ENCODE data around the gene SACM1L.

The SACM1L gene, protein sequence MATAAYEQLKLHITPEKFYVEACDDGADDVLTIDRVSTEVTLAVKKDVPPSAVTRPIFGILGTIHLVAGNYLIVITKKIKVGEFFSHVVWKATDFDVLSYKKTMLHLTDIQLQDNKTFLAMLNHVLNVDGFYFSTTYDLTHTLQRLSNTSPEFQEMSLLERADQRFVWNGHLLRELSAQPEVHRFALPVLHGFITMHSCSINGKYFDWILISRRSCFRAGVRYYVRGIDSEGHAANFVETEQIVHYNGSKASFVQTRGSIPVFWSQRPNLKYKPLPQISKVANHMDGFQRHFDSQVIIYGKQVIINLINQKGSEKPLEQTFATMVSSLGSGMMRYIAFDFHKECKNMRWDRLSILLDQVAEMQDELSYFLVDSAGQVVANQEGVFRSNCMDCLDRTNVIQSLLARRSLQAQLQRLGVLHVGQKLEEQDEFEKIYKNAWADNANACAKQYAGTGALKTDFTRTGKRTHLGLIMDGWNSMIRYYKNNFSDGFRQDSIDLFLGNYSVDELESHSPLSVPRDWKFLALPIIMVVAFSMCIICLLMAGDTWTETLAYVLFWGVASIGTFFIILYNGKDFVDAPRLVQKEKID

DNA sequence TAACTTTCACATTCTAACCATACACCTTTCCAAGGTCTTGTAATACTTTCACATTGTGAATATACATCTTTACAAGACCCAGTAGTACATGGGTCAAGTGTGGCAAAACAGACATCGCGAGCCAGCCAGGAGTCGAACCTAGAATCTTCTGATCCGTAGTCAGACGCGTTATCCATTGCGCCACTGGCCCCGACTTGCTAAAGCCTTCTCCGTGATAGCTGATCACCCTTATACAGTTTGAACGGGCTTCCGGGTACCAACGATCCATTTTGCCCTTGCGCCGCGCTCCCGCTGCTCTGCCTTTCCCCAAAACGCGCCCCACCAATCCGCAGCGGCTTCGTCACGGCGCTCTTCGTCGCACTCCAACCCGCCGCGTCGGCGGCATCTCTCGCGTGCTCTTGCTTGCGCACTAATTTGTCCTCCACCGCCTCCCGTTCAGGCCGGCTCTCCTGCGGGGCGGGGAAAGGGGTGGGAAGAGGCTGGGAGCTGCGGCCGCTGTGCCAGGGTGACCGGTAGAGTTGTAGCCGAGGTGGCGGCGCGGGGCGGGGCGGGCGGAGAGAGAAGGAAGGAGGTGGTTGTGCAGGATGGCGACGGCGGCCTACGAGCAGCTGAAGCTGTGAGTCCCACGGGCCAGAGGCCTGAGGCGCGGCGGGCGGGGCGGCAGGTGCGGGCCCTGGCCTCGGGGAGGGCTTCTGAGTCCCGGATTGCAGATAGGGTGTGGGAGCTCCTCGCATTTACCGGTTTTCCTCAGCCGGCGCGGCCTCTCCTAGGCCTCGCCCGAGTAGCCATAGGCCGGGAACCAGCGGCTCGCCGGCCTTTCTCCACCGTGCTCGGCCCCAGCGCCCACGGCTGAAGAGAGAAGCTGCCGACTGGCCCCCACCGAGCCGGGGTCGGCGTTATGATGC lies at the start of gene SACM1L:
Gene SACM1L, plus strand, starts transcription at position 515 of the 905 bp plus-strand sequence. Its CDS starts 70 bp downstream, at position 585.
- H3K4me3 ChIP-seq (ENCODE audit: low read length in 2 of 2) = peak within 1 kb of the TSS; percentile 88 to 91
- H3K36me3 ChIP-seq (ENCODE audit: control insufficient read depth in 2 of 2, insufficient read depth in 2 of 2, low read length in 2 of 2) = peaks cover 6 to 12% of the 10 kb centered on the region in 2 donors
- H3K9me3 ChIP-seq (ENCODE audit: control insufficient read depth in 2 of 2, low read length in 2 of 2) = no peaks in the 10 kb centered on the region
- H3K4me1 ChIP-seq (ENCODE audit: control insufficient read depth in 2 of 2, insufficient read depth in 2 of 2, low read length in 2 of 2) = peaks cover 25 to 34% of the 10 kb centered on the region in 2 donors
- H3K27ac ChIP-seq (ENCODE audit: low read depth in 2 of 2, low read length in 2 of 2) = peak within 1 kb of the TSS; percentile 91 to 93
- no peaks in the 10 kb centered on the region for H3K27me3 ChIP-seq (ENCODE audit: control insufficient read depth in 2 of 2, insufficient read depth in 2 of 2, low read length in 2 of 2)
- peak within 1 kb of the TSS; percentile 89 for H3K9ac ChIP-seq (ENCODE audit: low read depth in 1 of 2, low read length in 2 of 2)

DNA sequence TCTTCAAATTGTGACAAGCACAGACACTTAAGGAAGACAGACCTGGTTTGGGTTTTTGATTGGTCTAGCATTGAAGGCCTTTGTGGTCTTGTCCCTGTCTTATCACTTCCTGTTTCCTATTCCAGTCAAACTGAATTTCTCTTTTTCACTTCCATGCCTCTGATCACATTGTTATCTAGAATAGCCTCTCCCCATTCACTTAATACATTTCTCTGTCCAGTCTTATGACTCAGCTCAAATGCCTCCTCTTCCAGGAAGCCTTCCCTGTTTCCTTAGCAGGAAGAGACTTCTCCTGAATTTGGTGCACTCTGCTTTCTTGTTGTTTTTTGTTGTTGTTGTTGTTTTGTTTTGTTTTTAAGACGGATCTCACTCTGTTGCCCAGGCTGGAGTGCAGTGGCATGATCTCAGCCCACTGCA lies 49.1 kb upstream of the SACM1L start:
- Histone ChIP-seq H3K4me3 (ENCODE audit: low read length in 2 of 2) (no peak overlapping the region), H3K4me1 (ENCODE audit: control insufficient read depth in 2 of 2, insufficient read depth in 2 of 2, low read length in 2 of 2) (peaks cover 10 to 12% of the 10 kb centered on the region in 2 donors), H3K27ac (ENCODE audit: low read depth in 2 of 2, low read length in 2 of 2) (peak overlapping the region; percentile 0 to 24), H3K9ac (ENCODE audit: low read depth in 1 of 2, low read length in 2 of 2) (no peak overlapping the region), H3K9me3 (ENCODE audit: control insufficient read depth in 2 of 2, low read length in 2 of 2) (no peaks in the 10 kb centered on the region), H3K27me3 (ENCODE audit: control insufficient read depth in 2 of 2, insufficient read depth in 2 of 2, low read length in 2 of 2) (no peaks in the 10 kb centered on the region), H3K36me3 (ENCODE audit: control insufficient read depth in 2 of 2, insufficient read depth in 2 of 2, low read length in 2 of 2) (peaks cover 9 to 12% of the 10 kb centered on the region in 2 donors)

- Histone ChIP-seq H3K9ac (ENCODE audit: low read depth in 1 of 2, low read length in 2 of 2) (peak overlapping the region in 1 of 2 donors; percentile 31), H3K4me3 (ENCODE audit: low read length in 2 of 2) (no peak overlapping the region), H3K36me3 (ENCODE audit: control insufficient read depth in 2 of 2, insufficient read depth in 2 of 2, low read length in 2 of 2) (peaks cover 12 to 14% of the 10 kb centered on the region in 2 donors), H3K9me3 (ENCODE audit: control insufficient read depth in 2 of 2, low read length in 2 of 2) (no peaks in the 10 kb centered on the region), H3K27ac (ENCODE audit: low read depth in 2 of 2, low read length in 2 of 2) (peak overlapping the region; percentile 24 to 50), H3K4me1 (ENCODE audit: control insufficient read depth in 2 of 2, insufficient read depth in 2 of 2, low read length in 2 of 2) (peaks cover 10 to 12% of the 10 kb centered on the region in 2 donors), H3K27me3 (ENCODE audit: control insufficient read depth in 2 of 2, insufficient read depth in 2 of 2, low read length in 2 of 2) (no peaks in the 10 kb centered on the region)
Observed at GRCh38 chr3:45640724-45641361, 48.4 kb upstream of the SACM1L start.

- Histone ChIP-seq H3K4me3 (ENCODE audit: low read length in 2 of 2) (no peak overlapping the region), H3K36me3 (ENCODE audit: control insufficient read depth in 2 of 2, insufficient read depth in 2 of 2, low read length in 2 of 2) (peaks cover 5% of the 10 kb centered on the region in 2 donors), H3K27ac (ENCODE audit: low read depth in 2 of 2, low read length in 2 of 2) (no peak overlapping the region), H3K27me3 (ENCODE audit: control insufficient read depth in 2 of 2, insufficient read depth in 2 of 2, low read length in 2 of 2) (no peaks in the 10 kb centered on the region), H3K9me3 (ENCODE audit: control insufficient read depth in 2 of 2, low read length in 2 of 2) (no peaks in the 10 kb centered on the region), H3K4me1 (ENCODE audit: control insufficient read depth in 2 of 2, insufficient read depth in 2 of 2, low read length in 2 of 2) (peaks cover 14 to 15% of the 10 kb centered on the region in 2 donors), H3K9ac (ENCODE audit: low read depth in 1 of 2, low read length in 2 of 2) (no peak overlapping the region)
Observed at GRCh38 chr3:45641756-45642155, 47.4 kb upstream of the SACM1L start.

DNA sequence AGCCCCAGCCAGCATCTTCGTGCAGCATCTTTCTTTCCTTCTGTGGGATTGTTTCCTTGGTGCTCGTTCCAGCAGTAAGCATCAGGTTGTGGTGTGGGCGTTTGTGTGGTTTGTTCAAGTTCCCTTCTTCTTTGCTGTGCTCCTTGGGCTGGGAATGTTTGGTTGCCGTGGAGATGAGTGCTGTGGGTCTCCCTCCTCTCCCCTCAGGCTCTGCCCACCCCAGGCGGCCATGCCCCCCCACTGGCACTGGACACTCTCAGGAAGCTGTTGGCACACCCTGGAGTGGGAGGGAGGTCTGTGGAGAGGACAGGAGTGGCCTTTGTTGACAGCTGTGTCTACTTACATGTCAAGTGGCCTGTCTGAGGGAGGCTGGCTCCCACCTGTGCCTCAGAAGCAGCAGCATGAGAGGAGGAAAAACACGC lies 46.5 kb upstream of the SACM1L start:
- Histone ChIP-seq H3K4me3 (ENCODE audit: low read length in 2 of 2) (no peak overlapping the region), H3K27me3 (ENCODE audit: control insufficient read depth in 2 of 2, insufficient read depth in 2 of 2, low read length in 2 of 2) (no peaks in the 10 kb centered on the region), H3K9me3 (ENCODE audit: control insufficient read depth in 2 of 2, low read length in 2 of 2) (no peaks in the 10 kb centered on the region), H3K36me3 (ENCODE audit: control insufficient read depth in 2 of 2, insufficient read depth in 2 of 2, low read length in 2 of 2) (peaks cover 2 to 5% of the 10 kb centered on the region in 2 donors), H3K4me1 (ENCODE audit: control insufficient read depth in 2 of 2, insufficient read depth in 2 of 2, low read length in 2 of 2) (peaks cover 20 to 25% of the 10 kb centered on the region in 2 donors), H3K27ac (ENCODE audit: low read depth in 2 of 2, low read length in 2 of 2) (no peak overlapping the region), H3K9ac (ENCODE audit: low read depth in 1 of 2, low read length in 2 of 2) (peak overlapping the region in 1 of 2 donors; percentile 18)

GRCh38 chr3:45644063-45644790 lies 45.0 kb upstream of the SACM1L start:
- H3K27ac ChIP-seq (ENCODE audit: low read depth in 2 of 2, low read length in 2 of 2) = peak overlapping the region in 1 of 2 donors; percentile 2
- H3K9ac ChIP-seq (ENCODE audit: low read depth in 1 of 2, low read length in 2 of 2) = no peak overlapping the region
- peaks cover 20 to 26% of the 10 kb centered on the region in 2 donors for H3K4me1 ChIP-seq (ENCODE audit: control insufficient read depth in 2 of 2, insufficient read depth in 2 of 2, low read length in 2 of 2)
- peaks cover 0 to 5% of the 10 kb centered on the region in 2 donors for H3K36me3 ChIP-seq (ENCODE audit: control insufficient read depth in 2 of 2, insufficient read depth in 2 of 2, low read length in 2 of 2)
- no peaks in the 10 kb centered on the region for H3K9me3 ChIP-seq (ENCODE audit: control insufficient read depth in 2 of 2, low read length in 2 of 2)
- no peak overlapping the region for H3K4me3 ChIP-seq (ENCODE audit: low read length in 2 of 2)
- H3K27me3 ChIP-seq (ENCODE audit: control insufficient read depth in 2 of 2, insufficient read depth in 2 of 2, low read length in 2 of 2) = no peaks in the 10 kb centered on the region

GRCh38 chr3:45644791-45645201 lies 44.4 kb upstream of the SACM1L start:
- no peak overlapping the region for H3K4me3 ChIP-seq (ENCODE audit: low read length in 2 of 2)
- H3K27me3 ChIP-seq (ENCODE audit: control insufficient read depth in 2 of 2, insufficient read depth in 2 of 2, low read length in 2 of 2) = no peaks in the 10 kb centered on the region
- H3K27ac ChIP-seq (ENCODE audit: low read depth in 2 of 2, low read length in 2 of 2) = peak overlapping the region in 1 of 2 donors; percentile 2
- H3K9me3 ChIP-seq (ENCODE audit: control insufficient read depth in 2 of 2, low read length in 2 of 2) = no peaks in the 10 kb centered on the region
- H3K36me3 ChIP-seq (ENCODE audit: control insufficient read depth in 2 of 2, insufficient read depth in 2 of 2, low read length in 2 of 2) = peaks cover 0 to 5% of the 10 kb centered on the region in 2 donors
- no peak overlapping the region for H3K9ac ChIP-seq (ENCODE audit: low read depth in 1 of 2, low read length in 2 of 2)
- H3K4me1 ChIP-seq (ENCODE audit: control insufficient read depth in 2 of 2, insufficient read depth in 2 of 2, low read length in 2 of 2) = peaks cover 20 to 26% of the 10 kb centered on the region in 2 donors

GRCh38 chr3:45646051-45646585 lies 43.1 kb upstream of the SACM1L start:
- H3K9ac ChIP-seq (ENCODE audit: low read depth in 1 of 2, low read length in 2 of 2) = no peak overlapping the region
- H3K4me3 ChIP-seq (ENCODE audit: low read length in 2 of 2) = no peak overlapping the region
- peaks cover 0 to 5% of the 10 kb centered on the region in 2 donors for H3K36me3 ChIP-seq (ENCODE audit: control insufficient read depth in 2 of 2, insufficient read depth in 2 of 2, low read length in 2 of 2)
- H3K9me3 ChIP-seq (ENCODE audit: control insufficient read depth in 2 of 2, low read length in 2 of 2) = no peaks in the 10 kb centered on the region
- H3K27me3 ChIP-seq (ENCODE audit: control insufficient read depth in 2 of 2, insufficient read depth in 2 of 2, low read length in 2 of 2) = no peaks in the 10 kb centered on the region
- peak overlapping the region in 1 of 2 donors; percentile 61 for H3K27ac ChIP-seq (ENCODE audit: low read depth in 2 of 2, low read length in 2 of 2)
- H3K4me1 ChIP-seq (ENCODE audit: control insufficient read depth in 2 of 2, insufficient read depth in 2 of 2, low read length in 2 of 2) = peaks cover 12 to 17% of the 10 kb centered on the region in 2 donors
